Measurements from ENCODE around the gene GRID1. TPM values are rescaled to one million over a fixed set of nuclear protein-coding genes. Genes with fewer than 3 reads are reported as not detected.
"Not testable (repeated sequence)": the region's sequence is repeated elsewhere in the genome, so short reads cannot be mapped to it uniquely, and the experiment has no call there.

Gene GRID1
- total RNA-seq, 1 experiment from 2014 or later = not detected

GRCh38 chr10:86391236-86391840 lies 24.7 kb upstream of the GRID1 start:
- Mint-ChIP-seq H3K27me3 (ENCODE audit: unreplicated experiment) (peaks cover 43% of the 10 kb centered on the region), H3K4me3 (ENCODE audit: low read depth, unreplicated experiment) (no peak overlapping the region), H3K27ac (ENCODE audit: unreplicated experiment) (no peak overlapping the region), H3K36me3 (ENCODE audit: insufficient read depth, unreplicated experiment) (peaks cover 7% of the 10 kb centered on the region), H3K9me3 (ENCODE audit: low read depth, unreplicated experiment) (no peaks in the 10 kb centered on the region), H3K4me1 (ENCODE audit: low read depth, unreplicated experiment) (no peaks in the 10 kb centered on the region)
- no peak for DNase-seq
- no TSS peak for BruUV-seq (replicated peaks)
- TF ChIP-seq, protein P1, sequence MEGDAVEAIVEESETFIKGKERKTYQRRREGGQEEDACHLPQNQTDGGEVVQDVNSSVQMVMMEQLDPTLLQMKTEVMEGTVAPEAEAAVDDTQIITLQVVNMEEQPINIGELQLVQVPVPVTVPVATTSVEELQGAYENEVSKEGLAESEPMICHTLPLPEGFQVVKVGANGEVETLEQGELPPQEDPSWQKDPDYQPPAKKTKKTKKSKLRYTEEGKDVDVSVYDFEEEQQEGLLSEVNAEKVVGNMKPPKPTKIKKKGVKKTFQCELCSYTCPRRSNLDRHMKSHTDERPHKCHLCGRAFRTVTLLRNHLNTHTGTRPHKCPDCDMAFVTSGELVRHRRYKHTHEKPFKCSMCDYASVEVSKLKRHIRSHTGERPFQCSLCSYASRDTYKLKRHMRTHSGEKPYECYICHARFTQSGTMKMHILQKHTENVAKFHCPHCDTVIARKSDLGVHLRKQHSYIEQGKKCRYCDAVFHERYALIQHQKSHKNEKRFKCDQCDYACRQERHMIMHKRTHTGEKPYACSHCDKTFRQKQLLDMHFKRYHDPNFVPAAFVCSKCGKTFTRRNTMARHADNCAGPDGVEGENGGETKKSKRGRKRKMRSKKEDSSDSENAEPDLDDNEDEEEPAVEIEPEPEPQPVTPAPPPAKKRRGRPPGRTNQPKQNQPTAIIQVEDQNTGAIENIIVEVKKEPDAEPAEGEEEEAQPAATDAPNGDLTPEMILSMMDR (IDR thresholded peaks at IDR 0.05; ENCODE audit: unreplicated experiment) = no peak
- CTCF ChIA-PET = interaction anchor here (1.0 to 1.5 kb wide), 2 partner anchors 9 to 21 kb away, joined by 3 read pairs; no protein-coding TSS in a partner anchor
- intact Hi-C loops (cut with micrococcal nuclease; ENCODE audit: unreplicated experiment) = no loop called here

- no peaks in the 10 kb centered on the region for H3K4me1 Mint-ChIP-seq (ENCODE audit: low read depth, unreplicated experiment)
- intact Hi-C loops (cut with micrococcal nuclease; ENCODE audit: unreplicated experiment) = no loop called here
- DNase-seq = no peak
- BruUV-seq (replicated peaks) = no TSS peak
- CTCF ChIA-PET = interaction anchor here (1.5 kb wide), 1 partner anchor 10 kb away, joined by 3 read pairs; no protein-coding TSS in a partner anchor
- peaks cover 49% of the 10 kb centered on the region for H3K27me3 Mint-ChIP-seq (ENCODE audit: unreplicated experiment)
- no peaks in the 10 kb centered on the region for H3K9me3 Mint-ChIP-seq (ENCODE audit: low read depth, unreplicated experiment)
- no peak overlapping the region for H3K27ac Mint-ChIP-seq (ENCODE audit: unreplicated experiment)
- H3K36me3 Mint-ChIP-seq (ENCODE audit: insufficient read depth, unreplicated experiment) = peaks cover 7% of the 10 kb centered on the region
- no peak overlapping the region for H3K4me3 Mint-ChIP-seq (ENCODE audit: low read depth, unreplicated experiment)
- TF ChIP-seq, protein P1 (IDR thresholded peaks at IDR 0.05; ENCODE audit: unreplicated experiment) = no peak
Observed at GRCh38 chr10:86390337-86391120, 23.9 kb upstream of the GRID1 start.

DNA sequence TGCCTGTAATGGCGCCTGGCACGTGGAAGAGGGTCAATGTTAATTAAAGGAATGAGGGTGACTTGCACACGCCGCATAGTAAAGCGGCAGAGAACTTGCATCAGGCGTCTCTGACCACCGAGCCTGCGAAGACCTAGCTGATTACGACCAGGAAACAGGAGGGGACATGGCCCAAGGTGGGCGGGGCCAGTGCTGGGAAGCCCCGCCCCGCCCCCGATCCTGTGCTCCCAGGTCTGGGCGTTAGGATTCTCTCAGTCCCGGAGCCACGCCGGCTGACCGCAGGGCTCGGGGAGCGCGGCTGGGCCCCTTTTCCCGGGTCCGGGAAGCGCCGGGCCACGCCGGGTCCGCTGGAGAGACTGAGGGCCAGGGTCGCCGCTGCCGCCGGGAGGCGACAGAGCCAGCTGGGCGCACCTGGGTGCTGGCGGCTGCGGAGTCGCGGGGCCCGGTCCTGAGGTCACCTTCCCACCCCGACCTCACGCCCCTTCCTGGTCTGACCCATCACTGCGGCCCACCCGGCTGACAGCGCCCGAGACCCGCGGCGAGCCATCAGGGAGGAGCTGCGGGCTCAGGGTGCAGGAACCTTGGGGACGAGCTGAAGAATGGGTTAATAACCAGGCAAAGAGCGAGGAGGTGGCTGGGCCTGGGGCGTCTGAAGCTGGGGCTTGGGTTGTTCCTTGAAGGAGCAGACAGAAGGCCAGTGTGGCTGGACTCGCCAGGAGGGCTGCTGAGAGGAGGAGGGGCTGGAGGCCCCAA lies 23.0 kb upstream of the GRID1 start:
- CTCF ChIA-PET = interaction anchor here (1.2 kb wide), 2 partner anchors 10 to 196 kb away, joined by 4 to 5 read pairs; no protein-coding TSS in a partner anchor
- no peaks in the 10 kb centered on the region for H3K4me1 Mint-ChIP-seq (ENCODE audit: low read depth, unreplicated experiment)
- intact Hi-C loops (cut with micrococcal nuclease; ENCODE audit: unreplicated experiment) = no loop called here
- H3K36me3 Mint-ChIP-seq (ENCODE audit: insufficient read depth, unreplicated experiment) = peaks cover 7% of the 10 kb centered on the region
- peak overlapping the region; percentile 64 for H3K4me3 Mint-ChIP-seq (ENCODE audit: low read depth, unreplicated experiment)
- peak; percentile 63 for DNase-seq
- TF ChIP-seq, protein P1 (IDR thresholded peaks at IDR 0.05; ENCODE audit: unreplicated experiment) = no peak
- no peaks in the 10 kb centered on the region for H3K9me3 Mint-ChIP-seq (ENCODE audit: low read depth, unreplicated experiment)
- H3K27ac Mint-ChIP-seq (ENCODE audit: unreplicated experiment) = no peak overlapping the region
- no TSS peak for BruUV-seq (replicated peaks)
- H3K27me3 Mint-ChIP-seq (ENCODE audit: unreplicated experiment) = peaks cover 58% of the 10 kb centered on the region

DNA sequence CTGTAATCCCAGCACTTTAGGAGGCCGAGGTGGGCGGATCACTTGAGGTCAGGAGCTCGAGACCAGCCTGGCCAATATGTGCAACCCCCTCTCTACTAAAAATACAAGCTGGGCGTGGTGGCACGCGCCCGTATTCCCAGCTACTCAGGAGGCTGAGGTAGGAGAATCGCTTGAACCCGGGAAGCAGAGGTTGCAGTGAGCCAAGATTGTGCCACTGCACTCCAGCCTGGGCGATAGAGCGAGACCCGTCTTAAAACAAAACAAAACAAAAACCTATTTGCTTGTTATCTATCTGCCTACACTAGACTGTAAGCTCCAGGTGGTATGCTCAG lies 22.5 kb upstream of the GRID1 start:
- H3K36me3 Mint-ChIP-seq (ENCODE audit: insufficient read depth, unreplicated experiment); H3K9me3 Mint-ChIP-seq (ENCODE audit: low read depth, unreplicated experiment); DNase-seq; intact Hi-C loops (cut with micrococcal nuclease; ENCODE audit: unreplicated experiment); H3K4me1 Mint-ChIP-seq (ENCODE audit: low read depth, unreplicated experiment); H3K27ac Mint-ChIP-seq (ENCODE audit: unreplicated experiment); BruUV-seq (replicated peaks): not testable (repeated sequence)
- Mint-ChIP-seq H3K4me3 (ENCODE audit: low read depth, unreplicated experiment) (peak overlapping the region; percentile 64), H3K27me3 (ENCODE audit: unreplicated experiment) (peaks cover 64% of the 10 kb centered on the region)
- CTCF ChIA-PET = interaction anchor here (1.2 kb wide), 2 partner anchors 11 to 196 kb away, joined by 4 to 5 read pairs; no protein-coding TSS in a partner anchor
